H1 (cell line): ENCODE measurements around the gene KIAA0930.

Source experiments
- ATF2 ChIP-seq: IDR thresholded peaks from 2 replicates; pipeline ENCODE4 v1.6.1; 2012; ENCODE audit warnings: low read length, inconsistent platforms
- CEBPB ChIP-seq: IDR thresholded peaks from 2 replicates; pipeline ENCODE4 v1.6.1; 2012; ENCODE audit warnings: low read depth, low read length
- CTCF ChIP-seq, 3 experiments: IDR thresholded peaks; 1 replicate in 2 of 3; 2 replicates in 1 of 3; pipeline versions ENCODE4 v1.5.1 to v1.6.1; 2011; ENCODE audit warnings: low read length in 3 of 3, mild to moderate bottlenecking in 3 of 3, inconsistent platforms in 2 of 3, low read depth in 1 of 3, moderate library complexity in 1 of 3; ENCODE audit not compliant: insufficient read depth in 1 of 3; ENCODE audit errors: control extremely low read depth in 1 of 3
- EGR1 ChIP-seq: IDR thresholded peaks from 2 replicates; pipeline ENCODE4 v1.6.1; 2011; ENCODE audit warnings: low read depth, low read length, borderline replicate concordance
- EZH2 ChIP-seq: fragments of 200-600 bp; sonication (generic); IDR thresholded peaks from 2 replicates; pipeline ENCODE4 v1.7.1; 2012; ENCODE audit warnings: low read depth, mild to moderate bottlenecking, moderate library complexity, low read length, inconsistent platforms; ENCODE audit not compliant: severe bottlenecking
- HDAC2 ChIP-seq, 2 experiments: fragments of 300-600 bp in 1 of 2; sonication (generic) in 1 of 2; IDR thresholded peaks; 2 replicates each; pipeline ENCODE4 v1.6.1; 2011 to 2012; ENCODE audit warnings: low read depth in 2 of 2, low read length in 2 of 2, mild to moderate bottlenecking in 2 of 2, moderate library complexity in 2 of 2, borderline replicate concordance in 1 of 2, inconsistent platforms in 1 of 2
- RAD21 ChIP-seq, 2 experiments: IDR thresholded peaks in 1 of 2; conservative IDR thresholded peaks in 1 of 2; 2 replicates each; pipeline ENCODE4 v1.6.1; 2011; ENCODE audit warnings: low read depth in 2 of 2, low read length in 2 of 2, improper control_type of control experiment in 1 of 2, inconsistent platforms in 1 of 2, mild to moderate bottlenecking in 1 of 2, moderate library complexity in 1 of 2
- RBBP5 ChIP-seq: IDR thresholded peaks from 2 replicates; pipeline ENCODE4 v1.7.1; 2012; ENCODE audit warnings: low read depth, mild to moderate bottlenecking, inconsistent platforms, low read length, moderate library complexity, borderline replicate concordance
- RFX5 ChIP-seq: IDR thresholded peaks from 2 replicates; pipeline ENCODE4 v1.6.1; 2011; ENCODE audit warnings: low read depth, low read length, improper control_type of control experiment, borderline replicate concordance
- SRF ChIP-seq: IDR thresholded peaks from 2 replicates; pipeline ENCODE4 v1.6.1; 2011; ENCODE audit warnings: mild to moderate bottlenecking, low read depth, low read length, moderate library complexity
- YY1 ChIP-seq: IDR thresholded peaks from 2 replicates; pipeline ENCODE4 v1.6.1; 2011; ENCODE audit warnings: low read depth, mild to moderate bottlenecking, low read length

GRCh38 chr22:45224331-45224730 is 16.4 kb downstream of the KIAA0930 start:
- TF ChIP-seq CEBPB (no peak), RAD21 (IDR thresholded peaks at IDR 0.05 in 1 of 2, conservative IDR thresholded peaks at IDR 0.05 in 1 of 2; ENCODE audit: low read depth in 2 of 2, low read length in 2 of 2) (no peak), CTCF (IDR thresholded peaks at IDR 0.05; ENCODE audit: control extremely low read depth in 1 of 3, insufficient read depth in 1 of 3, low read depth in 1 of 3, low read length in 3 of 3) (no peak), RBBP5 (no peak), EZH2 (no peak), SRF (no peak), RFX5 (no peak), HDAC2 (IDR thresholded peaks at IDR 0.05; ENCODE audit: borderline replicate concordance in 1 of 2, low read depth in 2 of 2, low read length in 2 of 2) (no peak), ATF2 (no peak), YY1 (no peak), EGR1 (no peak)
